Measurements from ENCODE around the gene RAB11A.

RAB11A gene

GRCh38 chr15:65917936-65918335, 48.6 kb downstream of the RAB11A start:
- no peak for ATAC-seq

DNA sequence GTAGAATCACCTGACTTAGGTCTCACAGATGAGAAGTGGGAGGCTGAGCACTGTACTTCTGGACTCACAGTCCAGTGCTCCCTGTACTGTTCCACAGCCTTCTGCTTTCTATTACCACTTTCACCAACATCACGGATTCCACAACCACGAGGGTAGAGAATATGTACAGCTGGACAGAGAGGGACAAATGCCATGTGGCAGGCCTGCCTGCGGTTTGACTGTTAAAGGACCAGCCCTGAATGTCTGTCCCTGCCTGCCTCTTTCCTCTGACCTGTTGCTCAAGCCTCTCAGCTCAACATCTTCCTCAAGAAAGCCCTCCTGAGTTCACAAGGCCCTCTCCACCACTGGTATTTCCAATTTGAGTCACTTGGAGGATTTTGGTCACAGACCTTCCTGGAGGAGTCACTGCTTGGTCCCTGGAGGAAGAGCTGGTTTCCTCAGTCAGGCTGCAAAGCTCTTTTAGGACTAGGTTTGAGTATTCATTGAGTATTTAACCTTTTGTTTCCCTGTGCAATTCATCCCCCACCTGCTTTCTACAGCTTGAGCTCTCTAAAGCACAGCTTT, 49.1 kb downstream of the RAB11A start:
- no peak for ATAC-seq

- ATAC-seq = no peak
Measured at GRCh38 chr15:65918945-65919344, 49.7 kb downstream of the RAB11A start.

- ATAC-seq = no peak
Measured at GRCh38 chr15:65919353-65919752, 50.1 kb downstream of the RAB11A start.

DNA sequence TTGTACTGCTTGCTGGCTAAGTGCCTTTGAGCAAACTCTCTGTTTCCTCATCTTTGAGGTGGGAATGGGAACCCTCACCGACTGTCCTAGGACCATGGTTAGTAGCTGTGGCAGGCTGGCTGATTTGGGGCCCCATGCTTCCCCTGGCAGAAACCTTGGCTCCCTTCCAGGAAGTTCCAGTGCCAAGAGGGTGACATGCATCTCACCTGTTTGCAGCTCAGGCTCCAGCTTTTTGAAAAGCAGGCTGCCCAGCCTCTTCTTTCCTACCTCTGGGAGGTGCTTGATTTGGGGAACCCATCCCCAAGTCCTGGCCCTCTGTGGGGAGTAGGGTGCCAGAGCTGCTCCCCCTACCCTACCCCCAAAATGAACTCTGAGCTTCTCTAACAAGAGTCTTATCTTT, 50.8 kb downstream of the RAB11A start:
- ATAC-seq = no peak

- no peak for ATAC-seq
Measured at GRCh38 chr15:65920825-65921309, 51.6 kb downstream of the RAB11A start.

DNA sequence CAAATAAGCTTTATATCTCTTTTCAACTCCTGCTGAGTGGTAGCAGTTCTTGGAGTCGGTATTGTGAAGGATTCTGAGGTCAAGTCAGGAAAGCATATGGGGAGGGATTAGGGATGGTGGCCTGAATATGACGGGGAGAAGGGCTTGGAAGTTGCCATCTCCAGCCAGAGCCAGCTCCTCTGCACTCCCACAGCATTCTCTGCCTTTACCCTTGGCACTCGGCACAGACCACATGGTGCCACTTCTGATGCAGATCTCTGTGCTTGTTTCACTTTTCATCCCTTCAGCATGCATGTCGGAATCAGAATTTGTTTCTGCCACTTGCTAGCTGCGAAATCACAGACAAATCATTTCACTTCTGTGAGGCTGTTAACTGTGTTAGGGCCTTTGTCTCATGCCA, 52.5 kb downstream of the RAB11A start:
- ATAC-seq = no peak

DNA sequence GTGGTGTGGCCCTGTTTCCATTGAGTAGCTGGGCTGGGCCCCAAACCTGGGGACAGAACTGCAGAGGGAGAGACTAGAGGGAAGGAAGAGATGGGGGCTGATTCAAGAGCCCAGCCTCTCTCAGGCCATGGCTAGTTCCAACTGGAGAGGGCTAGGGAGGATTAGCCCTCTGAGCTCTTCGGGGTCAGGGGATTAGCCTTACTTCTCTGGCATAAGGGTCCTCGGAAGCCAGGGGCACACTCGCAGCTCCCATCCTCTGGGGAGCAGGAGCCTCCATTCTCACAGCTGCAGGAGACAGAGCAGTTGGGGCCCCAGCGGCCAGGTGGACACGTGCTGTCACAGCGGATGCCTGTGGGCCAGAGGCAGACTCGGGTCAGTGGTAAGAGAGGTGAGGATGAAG, 53.3 kb downstream of the RAB11A start:
- ATAC-seq = no peak

DNA sequence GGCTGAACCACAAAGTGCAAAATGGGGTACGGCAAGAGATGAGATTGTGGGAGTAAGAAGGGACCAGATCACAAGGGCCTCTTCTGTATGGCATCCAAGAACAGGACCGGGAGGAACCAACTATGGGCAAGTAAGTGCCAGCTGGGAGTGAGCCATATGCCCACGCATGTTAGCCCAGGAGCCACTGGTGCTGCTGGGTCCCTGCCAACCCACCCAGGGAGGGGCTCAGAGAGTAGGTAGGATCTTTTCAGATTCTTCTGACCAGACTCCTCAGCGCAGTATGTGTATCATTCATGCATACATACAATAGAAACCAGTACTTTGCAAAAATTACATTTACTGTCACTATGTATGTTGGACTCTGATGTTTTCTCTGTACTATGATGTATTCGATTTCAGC, 54.0 kb downstream of the RAB11A start:
- ATAC-seq = no peak

GRCh38 chr15:65924004-65924403, 54.7 kb downstream of the RAB11A start:
- ATAC-seq = no peak

DNA sequence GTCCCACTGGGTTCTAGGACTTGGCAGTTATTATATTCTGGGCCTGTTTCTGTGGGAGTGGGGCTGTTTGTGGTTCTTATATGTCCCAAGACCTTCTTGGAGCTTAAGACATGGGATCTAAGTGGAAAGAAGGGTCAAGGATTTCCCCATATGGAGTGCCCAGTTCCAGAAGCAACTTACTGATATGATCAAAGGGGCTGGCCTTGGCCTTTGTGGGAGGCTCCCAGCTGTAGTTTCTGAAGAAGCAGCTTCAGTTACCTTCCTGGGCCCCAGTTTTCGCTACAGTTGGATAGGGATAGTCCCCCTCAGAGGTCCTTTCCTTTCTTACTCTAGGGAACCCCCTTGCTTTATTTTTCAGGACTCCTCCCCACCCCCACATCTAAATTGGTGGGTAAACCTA, 56.0 kb downstream of the RAB11A start:
- ATAC-seq = no peak

DNA sequence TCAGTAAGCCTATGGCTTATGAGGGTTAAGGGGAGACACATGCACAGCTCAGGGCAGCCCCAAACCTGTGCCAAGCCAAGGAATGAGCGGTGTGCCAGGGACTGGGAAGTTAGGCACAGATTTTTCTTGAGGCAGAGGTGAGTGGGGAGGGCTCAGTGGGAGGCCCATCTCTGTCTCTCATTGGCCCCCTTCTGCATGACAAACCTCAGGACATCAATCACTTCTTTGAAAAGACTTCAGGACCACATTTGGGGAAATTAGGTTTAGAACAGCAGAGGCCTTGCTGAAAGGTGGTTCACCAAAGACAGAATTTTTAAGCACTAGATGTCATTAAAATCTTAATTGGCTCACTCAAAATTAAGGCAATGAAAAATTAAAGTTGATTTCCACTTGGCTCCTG, 57.2 kb downstream of the RAB11A start:
- ATAC-seq = no peak

DNA sequence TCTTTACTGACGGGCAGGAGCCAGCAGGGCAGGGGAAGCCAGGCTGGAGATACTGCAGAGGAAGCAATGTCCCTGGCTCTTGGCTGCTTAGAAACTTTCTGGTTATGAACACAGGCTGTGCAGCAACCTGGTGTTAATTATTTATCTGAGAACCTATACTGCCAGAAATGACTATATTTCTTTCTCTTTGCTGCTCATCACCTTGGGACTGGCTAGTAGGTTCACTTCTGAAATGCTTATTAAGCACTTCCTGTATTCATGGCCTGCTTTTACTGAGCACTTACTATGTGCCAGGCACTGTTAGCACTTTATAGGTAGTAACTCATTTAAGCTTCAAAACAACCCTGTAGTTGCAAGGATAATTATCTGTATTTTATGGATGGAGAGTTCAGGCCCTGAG, 57.6 kb downstream of the RAB11A start:
- ATAC-seq = no peak

DNA sequence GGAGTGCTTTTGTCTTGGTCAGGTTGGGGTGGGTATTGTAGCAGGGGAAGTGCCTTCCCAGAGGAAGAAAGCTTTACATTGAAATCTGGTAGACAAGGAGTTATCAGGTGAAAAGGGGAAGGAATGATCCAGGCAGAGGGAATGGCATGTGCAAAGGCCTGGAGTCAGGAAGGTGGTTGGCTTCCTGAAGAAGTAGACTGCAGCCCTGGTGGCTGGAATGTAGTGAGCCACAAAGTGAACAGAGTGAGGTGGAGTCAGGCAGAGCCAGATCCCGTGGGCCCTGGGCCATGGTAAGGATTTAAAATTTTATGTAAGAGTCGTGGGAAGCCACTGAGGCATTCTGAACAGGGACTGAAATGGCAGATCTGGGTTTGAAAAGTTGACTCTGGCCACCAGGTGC, 58.3 kb downstream of the RAB11A start:
- ATAC-seq = no peak

DNA sequence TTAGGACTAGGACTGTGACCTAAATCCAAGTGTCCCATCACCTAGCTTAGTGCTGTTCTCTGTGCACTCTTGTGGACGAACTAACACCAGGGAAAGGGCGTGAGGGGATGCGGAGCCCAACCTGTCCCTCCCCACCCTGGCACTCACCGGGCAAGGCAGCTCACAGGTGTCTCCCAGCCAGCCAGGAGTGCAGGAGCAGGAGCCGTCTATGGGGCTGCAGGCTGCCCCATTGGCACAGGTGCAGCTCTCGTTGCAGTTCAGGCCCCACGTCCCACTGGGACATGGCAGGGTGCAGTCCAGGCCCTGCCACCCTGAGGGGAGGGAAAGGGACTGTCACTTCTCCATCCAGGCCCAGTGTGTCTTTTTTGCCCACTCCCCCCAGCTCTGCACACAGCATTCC, 60.3 kb downstream of the RAB11A start:
- ATAC-seq = no peak

- no peak for ATAC-seq
Measured at GRCh38 chr15:65930134-65930533, 60.8 kb downstream of the RAB11A start.

GRCh38 chr15:65931221-65931620, 61.9 kb downstream of the RAB11A start:
- ATAC-seq = no peak

- ATAC-seq = no peak
Measured at GRCh38 chr15:65935391-65935790, 66.1 kb downstream of the RAB11A start.

GRCh38 chr15:65936282-65936681, 67.0 kb downstream of the RAB11A start:
- no peak for ATAC-seq

DNA sequence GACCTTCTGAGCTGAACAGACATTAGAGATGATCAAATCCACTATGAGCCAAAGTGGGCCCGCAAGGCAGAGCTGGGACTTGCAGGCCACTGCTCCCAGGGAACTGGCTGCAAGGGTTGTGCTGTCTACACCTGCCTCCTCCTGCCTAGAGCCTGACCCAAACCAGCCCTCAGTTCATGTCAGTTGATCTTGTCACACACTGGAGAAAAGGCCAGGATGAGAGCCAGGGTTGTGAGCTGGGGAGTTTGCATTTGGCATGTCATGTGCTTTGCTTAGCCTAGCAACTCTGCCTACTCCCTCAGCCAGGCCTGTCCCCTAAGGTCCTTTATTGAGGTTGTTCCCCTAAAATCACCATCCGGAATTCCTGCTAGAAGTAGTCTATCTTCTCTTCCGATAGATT, 67.8 kb downstream of the RAB11A start:
- ATAC-seq = no peak

DNA sequence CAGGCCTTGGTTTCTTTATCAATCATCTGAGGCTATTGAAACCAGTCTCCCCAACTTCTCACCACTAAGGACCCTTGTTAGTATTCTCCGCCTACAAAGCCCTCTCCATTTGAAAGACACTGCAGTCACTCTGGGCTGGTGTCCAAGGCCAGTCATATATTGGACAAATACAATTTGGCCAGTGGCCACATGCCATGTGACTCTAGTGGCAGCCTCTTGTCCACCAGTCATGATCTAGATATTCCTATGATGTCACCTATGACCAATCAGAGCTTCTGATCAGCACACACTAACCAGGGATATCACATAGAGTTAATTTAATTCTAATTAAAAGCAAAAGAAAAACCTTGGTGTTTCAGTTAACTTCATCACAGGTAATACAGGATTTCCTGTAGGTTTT, 68.2 kb downstream of the RAB11A start:
- ATAC-seq = no peak

- ATAC-seq = no peak
Measured at GRCh38 chr15:65938604-65939003, 69.3 kb downstream of the RAB11A start.

- ATAC-seq = no peak
Measured at GRCh38 chr15:65939901-65940617, 70.8 kb downstream of the RAB11A start.

GRCh38 chr15:65940618-65940909, 71.3 kb downstream of the RAB11A start:
- ATAC-seq = no peak

Data from activated CD4-positive, CD25-positive, alpha-beta regulatory T cell treated with anti-CD3 and anti-CD28 coated beads, Interleukin-2, amount 50 U/mL, for 24 hours (primary cell).